Colonic mucosa (tissue), 4 donors: ENCODE measurements around the gene TNS3. TPM values are rescaled to one million over a fixed set of nuclear protein-coding genes. Genes with fewer than 3 reads are reported as not detected.

Experiments used
- DNase-seq: peaks from one replicate; pipeline ENCODE4 v3.0.0-alpha.2; 2020
- H3K27ac ChIP-seq: fragments of 200-600 bp; one replicate; pipeline ENCODE4 v1.8.0; 2021
- H3K27me3 ChIP-seq: fragments of 200-600 bp; one replicate; pipeline ENCODE4 v1.8.0; 2021
- H3K36me3 ChIP-seq: fragments of 200-600 bp; one replicate; pipeline ENCODE4 v1.8.0; 2021
- H3K4me1 ChIP-seq: fragments of 200-600 bp; one replicate; pipeline ENCODE4 v1.8.0; 2021; ENCODE audit warnings: mild to moderate bottlenecking
- H3K4me3 ChIP-seq: fragments of 200-600 bp; one replicate; pipeline ENCODE4 v1.8.0; 2021
- H3K9ac ChIP-seq, 2 donors: one replicate each; pipeline ENCODE4 v1.7.0; 2013; ENCODE audit warnings: control low read depth in 2 of 2, low read depth in 2 of 2, low read length in 2 of 2
- H3K9me3 ChIP-seq: fragments of 200-600 bp; one replicate; pipeline ENCODE4 v1.8.0; 2021
- intact Hi-C: fragments of 100-400 bp; cut with DNase I; formaldehyde crosslinking; loops from one replicate; pipeline ENCODE4 v1.14.1; 2022
- total RNA-seq, 2 donors: library from RNA; stranded (reverse); fragmentation: NEBNext Ultra II Directional in 1 of 2; extraction: Animal tissue kit (Norgen Biotek cat#: 25700) in 1 of 2; gene quantifications; one replicate each; pipeline ENCODE4 v1.2.1, GENCODE V29; 2021
- TF ChIP-seq, protein P1 (sequence below): fragments of 200-600 bp; IDR thresholded peaks from one replicate; pipeline ENCODE4 v1.8.0; 2022; ENCODE audit warnings: antibody characterized with exemption, mild to moderate bottlenecking
- donor health status: healthy.
- donor health status: DM: no; HTN: no; CAD: no.
- donor health status: DM: no; HTN: no; CAD: no.

The TNS3 gene
- total RNA-seq, 2 donors from 2014 or later, result 41.1 to 58.2 TPM

GRCh38 chr7:47448971-47449370 is 132.9 kb downstream of the TNS3 start:
- Histone ChIP-seq H3K9me3 (no peaks in the 10 kb centered on the region), H3K9ac (no peak overlapping the region), H3K27me3 (no peaks in the 10 kb centered on the region), H3K36me3 (no peaks in the 10 kb centered on the region), H3K4me3 (no peak overlapping the region), H3K27ac (no peak overlapping the region), H3K4me1 (peaks cover 16% of the 10 kb centered on the region)
- intact Hi-C loops, result loop anchor here (10.0 kb wide), 1 partner anchor 136 kb away; the partner anchor contains the start of gene TNS3
- TF ChIP-seq, protein P1, sequence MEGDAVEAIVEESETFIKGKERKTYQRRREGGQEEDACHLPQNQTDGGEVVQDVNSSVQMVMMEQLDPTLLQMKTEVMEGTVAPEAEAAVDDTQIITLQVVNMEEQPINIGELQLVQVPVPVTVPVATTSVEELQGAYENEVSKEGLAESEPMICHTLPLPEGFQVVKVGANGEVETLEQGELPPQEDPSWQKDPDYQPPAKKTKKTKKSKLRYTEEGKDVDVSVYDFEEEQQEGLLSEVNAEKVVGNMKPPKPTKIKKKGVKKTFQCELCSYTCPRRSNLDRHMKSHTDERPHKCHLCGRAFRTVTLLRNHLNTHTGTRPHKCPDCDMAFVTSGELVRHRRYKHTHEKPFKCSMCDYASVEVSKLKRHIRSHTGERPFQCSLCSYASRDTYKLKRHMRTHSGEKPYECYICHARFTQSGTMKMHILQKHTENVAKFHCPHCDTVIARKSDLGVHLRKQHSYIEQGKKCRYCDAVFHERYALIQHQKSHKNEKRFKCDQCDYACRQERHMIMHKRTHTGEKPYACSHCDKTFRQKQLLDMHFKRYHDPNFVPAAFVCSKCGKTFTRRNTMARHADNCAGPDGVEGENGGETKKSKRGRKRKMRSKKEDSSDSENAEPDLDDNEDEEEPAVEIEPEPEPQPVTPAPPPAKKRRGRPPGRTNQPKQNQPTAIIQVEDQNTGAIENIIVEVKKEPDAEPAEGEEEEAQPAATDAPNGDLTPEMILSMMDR, result no peak
- no peak for DNase-seq

DNA sequence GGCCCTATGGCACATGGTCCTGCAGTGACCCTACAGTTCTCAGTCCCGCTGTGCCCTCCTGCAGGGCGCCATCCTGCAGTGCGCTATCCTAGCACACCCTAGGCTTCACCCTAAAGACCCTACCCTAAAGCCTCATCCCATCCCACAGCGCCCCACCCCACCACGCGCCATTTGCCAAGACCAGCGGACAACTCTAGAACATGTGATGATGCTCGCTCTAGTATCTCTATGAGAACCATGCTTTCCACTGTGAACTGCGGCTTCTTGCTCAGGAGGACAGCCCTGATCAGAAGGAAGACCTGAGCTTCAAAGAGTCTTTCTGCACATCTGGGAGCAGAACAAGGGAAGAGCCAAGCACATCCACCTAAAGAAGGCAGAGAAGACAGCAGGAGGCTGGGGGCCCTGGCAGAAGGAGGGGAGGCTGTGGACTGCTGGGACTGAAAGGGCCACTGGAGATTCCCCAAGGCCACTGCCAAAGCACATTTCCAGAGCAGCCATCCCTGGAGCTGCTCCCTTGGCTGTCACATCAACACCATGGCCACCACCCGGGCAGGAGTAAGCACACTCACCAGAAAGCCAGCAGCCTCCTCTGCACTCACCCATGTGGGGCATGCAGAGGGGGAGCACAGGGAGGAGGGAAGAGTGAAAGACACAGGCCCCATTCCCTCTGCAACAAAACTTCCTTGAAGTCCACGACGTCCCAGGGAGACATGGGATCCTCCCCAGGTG is 134.1 kb downstream of the TNS3 start:
- Histone ChIP-seq H3K27me3 (no peaks in the 10 kb centered on the region), H3K4me3 (no peak overlapping the region), H3K9ac (no peak overlapping the region), H3K4me1 (peaks cover 13% of the 10 kb centered on the region), H3K36me3 (no peaks in the 10 kb centered on the region), H3K27ac (no peak overlapping the region), H3K9me3 (no peaks in the 10 kb centered on the region)
- TF ChIP-seq, protein P1, result no peak
- DNase-seq, result no peak
- intact Hi-C loops, result loop anchor here (10.0 kb wide), 1 partner anchor 137 kb away; the partner anchor contains the start of gene TNS3

- H3K27me3 ChIP-seq, result no peaks in the 10 kb centered on the region
These were observed 134.9 kb downstream of the TNS3 start for GRCh38 chr7:47446871-47447466.

GRCh38 chr7:47444376-47445098 is 137.4 kb downstream of the TNS3 start:
- H3K36me3 ChIP-seq, result no peaks in the 10 kb centered on the region
- intact Hi-C loops, result loop anchor here (10.0 kb wide), 1 partner anchor 140 kb away; the partner anchor contains the start of gene TNS3
- H3K4me1 ChIP-seq, result peaks cover 4% of the 10 kb centered on the region
- TF ChIP-seq, protein P1, result peak; percentile 54
- DNase-seq, result no peak
- H3K9ac ChIP-seq, result no peak overlapping the region
- no peak overlapping the region for H3K4me3 ChIP-seq
- no peak overlapping the region for H3K27ac ChIP-seq
- no peaks in the 10 kb centered on the region for H3K27me3 ChIP-seq
- no peaks in the 10 kb centered on the region for H3K9me3 ChIP-seq

More at GRCh38 chr7:47446871-47447466, 134.9 kb downstream of the TNS3 start:
- intact Hi-C loops, result loop anchor here (10.0 kb wide), 1 partner anchor 138 kb away; the partner anchor contains the start of gene TNS3
- no peaks in the 10 kb centered on the region for H3K36me3 ChIP-seq
- peaks cover 9% of the 10 kb centered on the region for H3K4me1 ChIP-seq
- no peak overlapping the region for H3K9ac ChIP-seq
- H3K27ac ChIP-seq, result no peak overlapping the region
- H3K9me3 ChIP-seq, result no peaks in the 10 kb centered on the region
- DNase-seq, result no peak
- TF ChIP-seq, protein P1, result no peak
- H3K4me3 ChIP-seq, result no peak overlapping the region

DNA sequence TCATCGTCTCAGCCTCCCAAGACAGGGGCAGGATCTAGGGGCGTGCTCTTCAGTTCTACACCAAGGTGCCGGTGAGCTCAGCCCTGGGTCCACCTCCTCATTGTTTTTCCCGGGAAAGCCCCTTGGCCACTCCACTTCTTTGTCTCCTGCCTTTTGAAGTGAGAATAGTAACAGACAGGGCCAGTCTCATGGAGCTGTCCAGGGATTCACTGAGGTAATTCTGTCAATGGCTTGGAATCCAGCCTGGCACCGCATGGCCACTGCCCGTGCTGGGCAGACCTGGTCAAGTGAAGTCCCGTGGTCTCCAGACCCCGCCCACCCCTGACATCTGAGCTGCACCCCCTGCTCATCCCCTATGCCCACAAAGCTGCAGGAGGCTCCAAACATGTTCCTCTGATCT is 138.9 kb downstream of the TNS3 start:
- Histone ChIP-seq H3K9ac (peak overlapping the region in 1 of 2 donors; percentile 14), H3K4me1 (peaks cover 4% of the 10 kb centered on the region), H3K4me3 (no peak overlapping the region), H3K27me3 (no peaks in the 10 kb centered on the region), H3K36me3 (no peaks in the 10 kb centered on the region), H3K9me3 (no peaks in the 10 kb centered on the region), H3K27ac (no peak overlapping the region)
- intact Hi-C loops, result loop anchor here (10.0 kb wide), 1 partner anchor 142 kb away; the partner anchor contains the start of gene TNS3
- no peak for DNase-seq
- TF ChIP-seq, protein P1, result no peak
